A549 (cell line): Measurements from ENCODE around the gene ADD1. TPM values are rescaled to one million over a fixed set of nuclear protein-coding genes. Genes with fewer than 3 reads are reported as not detected.
A peak's percentile ranks its signal among the peaks of the same experiment; 100 is the strongest.

ENCODE experiments used
- ATAC-seq, 2 experiments: fragments of 200-7000 bp in 1 of 2; fragments of >200 bp in 1 of 2; cut with Nextera tagmentation in 1 of 2; cut with Tn5 transposase in 1 of 2; 3 replicates each; pipeline versions ENCODE4 v1.8.0 to v1.9.1; 2018 to 2020; ENCODE audit warnings: mild to moderate bottlenecking in 1 of 2, moderate library complexity in 1 of 2
- CTCF ChIA-PET: fragments of 300-600 bp; sonication (Branson Sonifier 250); formaldehyde crosslinking; extraction: SDS; loops from one replicate; lab custom pipeline; 2021; ENCODE audit warnings: antibody characterized with exemption, inconsistent platforms; lab: Yijun Ruan, JAX
- POLR2A ChIA-PET: fragments of 350-600 bp; formaldehyde crosslinking; extraction: SDS; loops from one replicate; lab custom pipeline; 2021; ENCODE audit warnings: antibody characterized with exemption, inconsistent platforms; lab: Yijun Ruan, JAX
- DNase-seq, 2 experiments: peaks; one replicate each; pipeline versions ENCODE4 v3.0.0 to v3.0.0-alpha.2; 2011 to 2016; ENCODE audit warnings: low read depth in 1 of 2, low spot score in 1 of 2
- FAIRE-seq: peaks from 2 replicates; lab custom pipeline; 2011; peaks lifted over from hg19 to GRCh38; lab: Jason Lieb, UNC
- H3K27ac ChIP-seq, 2 experiments: fragments of >200 bp; sonication (Bioruptor Twin); formaldehyde crosslinking; 3 replicates each; pipeline ENCODE4 v1.5.1; 2016 to 2017
- H3K4me1 ChIP-seq: fragments of >200 bp; sonication (Bioruptor Twin); formaldehyde crosslinking; 3 replicates; pipeline ENCODE4 v1.6.1; 2016
- H3K4me2 ChIP-seq: fragments of >200 bp; sonication (Bioruptor Twin); formaldehyde crosslinking; 3 replicates; pipeline ENCODE4 v1.6.1; 2016
- H3K4me3 ChIP-seq: fragments of >200 bp; sonication (Bioruptor Twin); formaldehyde crosslinking; 3 replicates; pipeline ENCODE4 v1.5.1; 2016
- H3K9me3 ChIP-seq: fragments of >200 bp; sonication (Bioruptor Twin); formaldehyde crosslinking; 3 replicates; pipeline ENCODE4 v1.6.1; 2016
- CBX2 ChIP-seq: fragments of 200-600 bp; sonication (generic); IDR thresholded peaks from 2 replicates; pipeline ENCODE4 v1.6.1; 2016; ENCODE audit warnings: low read depth, mild to moderate bottlenecking, borderline replicate concordance
- EHF ChIP-seq: fragments of 250-450 bp; sonication (Bioruptor Pico); IDR thresholded peaks from 2 replicates; pipeline ENCODE4 v1.5.0; 2020; ENCODE audit warnings: mild to moderate bottlenecking
- EP300 ChIP-seq, 2 experiments: fragments of >200 bp; sonication (Bioruptor Twin); formaldehyde crosslinking; IDR thresholded peaks; 2 replicates in 1 of 2; 3 replicates in 1 of 2; pipeline ENCODE4 v1.6.1; 2016 to 2017
- ESRRA ChIP-seq: fragments of 150-350 bp; IDR thresholded peaks from 2 replicates; pipeline ENCODE4 v1.6.1; 2014; ENCODE audit warnings: mild to moderate bottlenecking, low read length, borderline replicate concordance
- FOSB ChIP-seq: fragments of 250-450 bp; sonication (Bioruptor Pico); IDR thresholded peaks from 2 replicates; pipeline ENCODE4 v1.5.0; 2020; ENCODE audit warnings: mild to moderate bottlenecking, moderate library complexity
- HDAC2 ChIP-seq: fragments of 200-600 bp; sonication (generic); IDR thresholded peaks from 2 replicates; pipeline ENCODE4 v1.6.1; 2016
- HEYL ChIP-seq: fragments of 250-450 bp; sonication (Bioruptor Pico); IDR thresholded peaks from 2 replicates; pipeline ENCODE4 v1.8.0; 2021; ENCODE audit warnings: mild to moderate bottlenecking, moderate library complexity
- HOXB5 ChIP-seq: fragments of 250-450 bp; sonication (Bioruptor Pico); IDR thresholded peaks from 2 replicates; pipeline ENCODE4 v1.5.0; 2020; ENCODE audit warnings: mild to moderate bottlenecking, moderate library complexity
- KDM1A ChIP-seq: fragments of 200-600 bp; sonication (generic); IDR thresholded peaks from 2 replicates; pipeline ENCODE4 v1.6.1; 2016; ENCODE audit warnings: low read depth, mild to moderate bottlenecking
- MAFK ChIP-seq: fragments of 450-650 bp; IDR thresholded peaks from 2 replicates; pipeline ENCODE4 v1.6.1; 2014; ENCODE audit not compliant: partially characterized antibody
- MAZ ChIP-seq: fragments of 150-350 bp; IDR thresholded peaks from 2 replicates; pipeline ENCODE4 v1.6.1; 2014; ENCODE audit warnings: antibody characterized with exemption, low read depth, low read length, borderline replicate concordance
- MYC ChIP-seq: IDR thresholded peaks from 2 replicates; pipeline ENCODE4 v1.6.1; 2012; ENCODE audit warnings: mild to moderate bottlenecking, inconsistent platforms, low read length, improper control_type of control experiment, borderline replicate concordance
- RAD21 ChIP-seq, 2 experiments: fragments of >200 bp in 1 of 2; sonication (Bioruptor Twin) in 1 of 2; formaldehyde crosslinking in 1 of 2; IDR thresholded peaks in 1 of 2; conservative IDR thresholded peaks in 1 of 2; 2 replicates in 1 of 2; 3 replicates in 1 of 2; pipeline ENCODE4 v1.6.1; 2012 to 2018; ENCODE audit warnings: inconsistent platforms in 1 of 2
- RFX5 ChIP-seq: fragments of 450-650 bp; IDR thresholded peaks from 2 replicates; pipeline ENCODE4 v1.7.1; 2014; ENCODE audit warnings: antibody characterized with exemption, mild to moderate bottlenecking, moderate library complexity
- RNF2 ChIP-seq: fragments of 200-600 bp; sonication (generic); IDR thresholded peaks from 2 replicates; pipeline ENCODE4 v1.6.1; 2016; ENCODE audit warnings: low read depth, mild to moderate bottlenecking, antibody characterized with exemption, moderate library complexity, borderline replicate concordance
- ZSCAN20 ChIP-seq: fragments of 250-450 bp; sonication (Bioruptor Pico); IDR thresholded peaks from 2 replicates; pipeline ENCODE4 v1.8.0; 2022; ENCODE audit warnings: mild to moderate bottlenecking, moderate library complexity
- WGBS: methylation state at CpG from one replicate; pipeline ENCODE4 v1.1.6; 2017; ENCODE audit errors: missing lambda C conversion rate; 5-methylcytosine and 5-hydroxymethylcytosine counted together
- polyA plus RNA-seq, 4 experiments: library from polyadenylated mRNA; depleted of rRNA in 3 of 4; stranded (reverse); fragments of >200 nt; fragmentation: RNase III in 1 of 4; extraction: RNeasy Plus Mini Kit Qiagen cat#74134 plus additional on column Dnase treatment in 1 of 4; gene quantifications; 2 replicates in 3 of 4; 3 replicates in 1 of 4; pipeline ENCODE4 v1.2.3, GENCODE V29; 2011 to 2017
- TF ChIP-seq, protein P1 (sequence below): fragments of 250-450 bp; sonication (Bioruptor Pico); IDR thresholded peaks from 2 replicates; pipeline ENCODE4 v1.5.0; 2021; ENCODE audit warnings: mild to moderate bottlenecking, moderate library complexity, borderline replicate concordance
- TF ChIP-seq, protein P2 (sequence below): fragments of >200 bp; sonication (Bioruptor Twin); formaldehyde crosslinking; IDR thresholded peaks from 3 replicates; pipeline ENCODE4 v1.6.1; 2016
- TF ChIP-seq, protein P3 (sequence below): IDR thresholded peaks from 2 replicates; pipeline ENCODE4 v1.6.1; 2012; ENCODE audit warnings: low read depth, borderline replicate concordance
- TF ChIP-seq, protein P4 (sequence below): fragments of 150-350 bp; IDR thresholded peaks from 2 replicates; pipeline ENCODE4 v1.6.1; 2014; ENCODE audit warnings: low read depth, mild to moderate bottlenecking, low read length
- TF ChIP-seq, protein P5 (sequence below): fragments of >200 bp; sonication (Bioruptor Twin); formaldehyde crosslinking; IDR thresholded peaks from 3 replicates; pipeline ENCODE4 v1.5.1; 2016

ADD1 gene
- polyA plus RNA-seq, 2 of the 4 experiments (the other 2 are of a cell fraction) = 59.7 to 60.3 TPM

DNA sequence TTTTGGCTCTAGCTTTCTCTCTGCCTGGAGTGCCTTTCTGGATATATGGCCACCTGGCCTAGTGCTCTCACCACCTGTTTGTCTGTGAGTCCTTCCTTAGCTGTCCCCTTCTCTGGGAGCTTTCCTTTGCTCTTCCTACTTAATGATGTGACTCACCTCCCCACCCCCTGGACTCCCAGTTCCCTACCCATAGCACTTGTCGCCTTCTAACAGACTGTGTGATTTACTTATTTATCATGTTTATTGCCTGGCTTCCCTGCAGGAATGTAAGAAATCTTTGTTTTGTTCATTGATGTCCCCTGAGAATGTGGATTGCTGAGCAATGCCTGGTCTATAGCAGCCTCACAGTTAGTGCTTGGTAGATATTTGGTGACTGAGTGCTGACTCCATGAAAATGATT is 18.9 kb downstream of the ADD1 start:
- H3K4me2 ChIP-seq = peak overlapping the region; percentile 27; the same call in 1 of the 3 replicates
- H3K27ac ChIP-seq = peak overlapping the region in 1 of 2 experiments; percentile 28; a peak in 1 of 6 replicates
- ChIA-PET CTCF (no interaction called here), POLR2A (no interaction called here)
- 64% methylated on average over 1 of the region's 1 CpG for WGBS
- H3K4me3 ChIP-seq = no peak overlapping the region
- TF ChIP-seq KDM1A (no peak), EHF (CRISPR knock-in tag) (no peak), RNF2 (no peak), EP300 (IDR thresholded peaks at IDR 0.05) (no peak), HOXB5 (CRISPR knock-in tag) (no peak), RAD21 (conservative IDR thresholded peaks at IDR 0.05 in 1 of 2, IDR thresholded peaks at IDR 0.05 in 1 of 2) (no peak), MAFK (no peak), MAZ (no peak)
- TF ChIP-seq, protein P1, sequence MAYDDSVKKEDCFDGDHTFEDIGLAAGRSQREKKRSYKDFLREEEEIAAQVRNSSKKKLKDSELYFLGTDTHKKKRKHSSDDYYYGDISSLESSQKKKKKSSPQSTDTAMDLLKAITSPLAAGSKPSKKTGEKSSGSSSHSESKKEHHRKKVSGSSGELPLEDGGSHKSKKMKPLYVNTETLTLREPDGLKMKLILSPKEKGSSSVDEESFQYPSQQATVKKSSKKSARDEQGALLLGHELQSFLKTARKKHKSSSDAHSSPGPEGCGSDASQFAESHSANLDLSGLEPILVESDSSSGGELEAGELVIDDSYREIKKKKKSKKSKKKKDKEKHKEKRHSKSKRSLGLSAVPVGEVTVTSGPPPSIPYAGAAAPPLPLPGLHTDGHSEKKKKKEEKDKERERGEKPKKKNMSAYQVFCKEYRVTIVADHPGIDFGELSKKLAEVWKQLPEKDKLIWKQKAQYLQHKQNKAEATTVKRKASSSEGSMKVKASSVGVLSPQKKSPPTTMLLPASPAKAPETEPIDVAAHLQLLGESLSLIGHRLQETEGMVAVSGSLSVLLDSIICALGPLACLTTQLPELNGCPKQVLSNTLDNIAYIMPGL (CRISPR knock-in tag) = no peak
- TF ChIP-seq, protein P2, sequence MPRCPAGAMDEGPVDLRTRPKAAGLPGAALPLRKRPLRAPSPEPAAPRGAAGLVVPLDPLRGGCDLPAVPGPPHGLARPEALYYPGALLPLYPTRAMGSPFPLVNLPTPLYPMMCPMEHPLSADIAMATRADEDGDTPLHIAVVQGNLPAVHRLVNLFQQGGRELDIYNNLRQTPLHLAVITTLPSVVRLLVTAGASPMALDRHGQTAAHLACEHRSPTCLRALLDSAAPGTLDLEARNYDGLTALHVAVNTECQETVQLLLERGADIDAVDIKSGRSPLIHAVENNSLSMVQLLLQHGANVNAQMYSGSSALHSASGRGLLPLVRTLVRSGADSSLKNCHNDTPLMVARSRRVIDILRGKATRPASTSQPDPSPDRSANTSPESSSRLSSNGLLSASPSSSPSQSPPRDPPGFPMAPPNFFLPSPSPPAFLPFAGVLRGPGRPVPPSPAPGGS = no peak
- TF ChIP-seq, protein P3, sequence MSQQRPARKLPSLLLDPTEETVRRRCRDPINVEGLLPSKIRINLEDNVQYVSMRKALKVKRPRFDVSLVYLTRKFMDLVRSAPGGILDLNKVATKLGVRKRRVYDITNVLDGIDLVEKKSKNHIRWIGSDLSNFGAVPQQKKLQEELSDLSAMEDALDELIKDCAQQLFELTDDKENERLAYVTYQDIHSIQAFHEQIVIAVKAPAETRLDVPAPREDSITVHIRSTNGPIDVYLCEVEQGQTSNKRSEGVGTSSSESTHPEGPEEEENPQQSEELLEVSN = no peak
- TF ChIP-seq, protein P4, sequence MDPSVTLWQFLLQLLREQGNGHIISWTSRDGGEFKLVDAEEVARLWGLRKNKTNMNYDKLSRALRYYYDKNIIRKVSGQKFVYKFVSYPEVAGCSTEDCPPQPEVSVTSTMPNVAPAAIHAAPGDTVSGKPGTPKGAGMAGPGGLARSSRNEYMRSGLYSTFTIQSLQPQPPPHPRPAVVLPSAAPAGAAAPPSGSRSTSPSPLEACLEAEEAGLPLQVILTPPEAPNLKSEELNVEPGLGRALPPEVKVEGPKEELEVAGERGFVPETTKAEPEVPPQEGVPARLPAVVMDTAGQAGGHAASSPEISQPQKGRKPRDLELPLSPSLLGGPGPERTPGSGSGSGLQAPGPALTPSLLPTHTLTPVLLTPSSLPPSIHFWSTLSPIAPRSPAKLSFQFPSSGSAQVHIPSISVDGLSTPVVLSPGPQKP = no peak
- TF ChIP-seq, protein P5, sequence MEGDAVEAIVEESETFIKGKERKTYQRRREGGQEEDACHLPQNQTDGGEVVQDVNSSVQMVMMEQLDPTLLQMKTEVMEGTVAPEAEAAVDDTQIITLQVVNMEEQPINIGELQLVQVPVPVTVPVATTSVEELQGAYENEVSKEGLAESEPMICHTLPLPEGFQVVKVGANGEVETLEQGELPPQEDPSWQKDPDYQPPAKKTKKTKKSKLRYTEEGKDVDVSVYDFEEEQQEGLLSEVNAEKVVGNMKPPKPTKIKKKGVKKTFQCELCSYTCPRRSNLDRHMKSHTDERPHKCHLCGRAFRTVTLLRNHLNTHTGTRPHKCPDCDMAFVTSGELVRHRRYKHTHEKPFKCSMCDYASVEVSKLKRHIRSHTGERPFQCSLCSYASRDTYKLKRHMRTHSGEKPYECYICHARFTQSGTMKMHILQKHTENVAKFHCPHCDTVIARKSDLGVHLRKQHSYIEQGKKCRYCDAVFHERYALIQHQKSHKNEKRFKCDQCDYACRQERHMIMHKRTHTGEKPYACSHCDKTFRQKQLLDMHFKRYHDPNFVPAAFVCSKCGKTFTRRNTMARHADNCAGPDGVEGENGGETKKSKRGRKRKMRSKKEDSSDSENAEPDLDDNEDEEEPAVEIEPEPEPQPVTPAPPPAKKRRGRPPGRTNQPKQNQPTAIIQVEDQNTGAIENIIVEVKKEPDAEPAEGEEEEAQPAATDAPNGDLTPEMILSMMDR = no peak
- FAIRE-seq (no peak), DNase-seq (peak in 1 of 2 experiments; percentile 4), ATAC-seq (peak; percentile 34 to 53; a peak in 4 of 6 replicates)
- H3K4me1 ChIP-seq = peaks cover 44% of the 10 kb centered on the region
- H3K9me3 ChIP-seq = no peaks in the 10 kb centered on the region

DNA sequence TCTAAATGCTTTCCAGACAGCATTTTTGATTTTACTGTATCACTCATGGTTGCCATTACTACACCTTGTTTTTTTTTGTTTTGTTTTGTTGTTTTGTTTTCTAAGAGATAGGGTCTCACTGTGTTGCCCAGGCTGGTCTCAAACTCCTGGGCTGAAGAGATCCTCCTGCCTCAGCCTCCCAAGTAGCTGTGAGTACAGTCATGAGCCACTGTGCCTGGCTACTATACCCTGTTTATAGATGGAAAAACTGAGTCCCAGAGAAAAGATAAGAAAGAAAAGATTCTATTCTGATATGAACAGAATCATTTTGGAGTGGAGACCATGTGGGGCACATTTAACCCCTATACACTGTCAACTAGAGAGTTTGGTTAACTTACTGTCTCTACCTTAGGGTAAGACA is 20.0 kb downstream of the ADD1 start:
- Histone ChIP-seq H3K4me1 (peaks cover 40% of the 10 kb centered on the region), H3K4me2 (no peak overlapping the region), H3K4me3 (no peak overlapping the region), H3K9me3 (no peaks in the 10 kb centered on the region), H3K27ac (no peak overlapping the region)
- TF ChIP-seq, protein P3 = no peak
- TF ChIP-seq CBX2 (no peak), HOXB5 (CRISPR knock-in tag) (no peak), MAFK (no peak), HDAC2 (no peak), HEYL (no peak), MAZ (no peak), EHF (CRISPR knock-in tag) (no peak), ESRRA (no peak), MYC (no peak), RFX5 (no peak), ZSCAN20 (CRISPR knock-in tag) (no peak), FOSB (no peak)
- no peak for DNase-seq
- POLR2A ChIA-PET = no interaction called here
- ATAC-seq = no peak
- CTCF ChIA-PET = no interaction called here
- no peak for FAIRE-seq
